ENCODE data around the gene OR56B1.

OR56B1 gene

DNA sequence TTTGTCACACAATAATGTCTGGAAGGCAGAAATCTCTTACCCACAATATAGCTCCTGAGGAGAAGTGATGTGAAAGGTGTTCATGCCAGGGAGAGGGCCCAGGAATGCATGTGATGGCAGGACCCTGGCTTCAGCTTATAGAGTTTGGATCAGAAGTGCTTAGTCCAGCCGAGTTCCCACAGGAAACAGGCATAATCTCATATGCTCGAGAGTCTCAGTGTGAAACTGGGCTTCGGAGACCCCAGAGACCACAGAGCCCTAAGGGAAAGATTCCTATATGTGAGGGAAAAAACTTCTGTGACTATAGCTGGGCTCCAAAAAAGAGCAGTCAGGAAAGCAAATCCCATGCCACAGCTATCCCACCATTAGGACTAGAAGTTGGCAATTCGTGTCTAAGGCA, 47.0 kb downstream of the OR56B1 start, which contains the start of gene OR52N5:
Gene OR52N5 (minus strand): TSS at position 101 of the 400 bp plus-strand sequence. CDS start 4,721 bp downstream, outside the sequence.
- FAIRE-seq = no peak

More for the DNA sequence above, 47.0 kb downstream of the OR56B1 start, which contains the start of gene OR52N5:
- TF ChIP-seq POLR2A (IDR thresholded peaks at IDR 0.05; ENCODE audit: low read depth, low read length) = no peak
- DNase-seq (ENCODE audit: insufficient read length, low spot score) = no peak
